Esophagus squamous epithelium (tissue), 5 donors: Measurements from ENCODE around the gene MICU2. TPM values are rescaled to one million over a fixed set of nuclear protein-coding genes. Genes with fewer than 3 reads are reported as not detected.

Experiments
- DNase-seq: peaks from one replicate; lab custom pipeline; 2025; lab: John Stamatoyannopoulos, UW
- H3K27ac ChIP-seq, 4 donors: fragments of 200-600 bp; sonication (generic); one replicate each; pipeline ENCODE4 v1.5.1; 2016 to 2019; ENCODE audit warnings: mild to moderate bottlenecking in 1 of 4
- H3K27me3 ChIP-seq, 4 donors: fragments of 200-600 bp; sonication (generic); 1 replicate in 3 of 4; 2 replicates in 1 of 4; pipeline versions ENCODE4 v1.5.1 to v1.6.0; 2017 to 2021; ENCODE audit warnings: antibody characterized with exemption in 1 of 4
- H3K36me3 ChIP-seq, 3 donors: fragments of 200-600 bp; sonication (generic); one replicate each; pipeline ENCODE4 v1.5.1; 2016 to 2019
- H3K4me1 ChIP-seq, 3 donors: fragments of 200-600 bp; sonication (generic); one replicate each; pipeline ENCODE4 v1.5.1; 2017 to 2019
- H3K4me3 ChIP-seq, 4 donors: fragments of 200-600 bp; sonication (generic); 1 replicate in 3 of 4; 2 replicates in 1 of 4; pipeline ENCODE4 v1.5.1; 2016 to 2019; ENCODE audit warnings: mild to moderate bottlenecking in 2 of 4, moderate library complexity in 1 of 4
- H3K9me3 ChIP-seq, 3 donors: fragments of 200-600 bp; sonication (generic); one replicate each; pipeline ENCODE4 v1.5.1; 2016 to 2019
- POLR2A ChIP-seq, 4 donors: fragments of 450-650 bp; IDR thresholded peaks; one replicate each; pipeline ENCODE4 v1.6.1; 2017; ENCODE audit warnings: antibody characterized with exemption in 4 of 4, mild to moderate bottlenecking in 4 of 4, moderate library complexity in 3 of 4
- WGBS, 2 donors: methylation state at CpG; one replicate each; pipeline ENCODE4 v1.1.5; 2018; 5-methylcytosine and 5-hydroxymethylcytosine counted together
- intact Hi-C: fragments of 100-400 bp; cut with DNase I; formaldehyde crosslinking; loops from one replicate; pipeline ENCODE4 v1.15.0; 2022
- total RNA-seq, 4 donors: library from RNA; depleted of rRNA; stranded (reverse); fragments of >200 nt; gene quantifications; one replicate each; pipeline ENCODE4 v1.1.0, GENCODE V29; 2016
- TF ChIP-seq, protein P1 (sequence below), 6 experiments: fragments of 450-650 bp in 4 of 6; fragments of 200-600 bp in 2 of 6; sonication (generic) in 2 of 6; IDR thresholded peaks; one replicate each; pipeline ENCODE4 v1.5.1; 2016 to 2019; ENCODE audit warnings: antibody characterized with exemption in 6 of 6, mild to moderate bottlenecking in 4 of 6, moderate library complexity in 4 of 6
- donor health status: DM: yes; HTN: yes; CAD: no.

Gene MICU2
- total RNA-seq, 4 donors from 2014 or later = 48.4 to 61.6 (median 51.9) TPM

DNA sequence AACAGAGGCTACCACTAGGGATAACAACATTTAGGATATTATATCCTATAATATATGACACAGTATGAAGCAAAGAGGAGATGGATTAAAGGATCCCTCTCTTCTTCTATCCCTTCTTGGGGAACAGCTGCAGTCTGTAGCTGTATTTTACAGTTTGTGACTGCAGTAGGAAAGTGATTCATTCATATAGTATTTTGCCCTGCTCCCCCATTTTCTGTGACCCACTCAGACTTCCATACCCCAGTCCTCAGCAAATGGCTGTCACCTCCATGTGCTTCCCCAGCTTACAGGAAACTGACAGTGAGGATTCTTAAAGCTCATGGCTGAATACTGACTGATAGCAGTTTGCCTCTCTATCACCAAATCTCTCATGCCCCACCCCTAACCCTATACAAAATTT lies 27.5 kb downstream of the MICU2 start:
- Histone ChIP-seq H3K36me3 (no peaks in the 10 kb centered on the region), H3K27ac (no peak overlapping the region), H3K4me3 (no peak overlapping the region), H3K9me3 (no peaks in the 10 kb centered on the region), H3K27me3 (no peaks in the 10 kb centered on the region), H3K4me1 (peaks cover 0 to 23% (median 0%) of the 10 kb centered on the region in 3 donors)
- no peak for DNase-seq
- TF ChIP-seq, protein P1, sequence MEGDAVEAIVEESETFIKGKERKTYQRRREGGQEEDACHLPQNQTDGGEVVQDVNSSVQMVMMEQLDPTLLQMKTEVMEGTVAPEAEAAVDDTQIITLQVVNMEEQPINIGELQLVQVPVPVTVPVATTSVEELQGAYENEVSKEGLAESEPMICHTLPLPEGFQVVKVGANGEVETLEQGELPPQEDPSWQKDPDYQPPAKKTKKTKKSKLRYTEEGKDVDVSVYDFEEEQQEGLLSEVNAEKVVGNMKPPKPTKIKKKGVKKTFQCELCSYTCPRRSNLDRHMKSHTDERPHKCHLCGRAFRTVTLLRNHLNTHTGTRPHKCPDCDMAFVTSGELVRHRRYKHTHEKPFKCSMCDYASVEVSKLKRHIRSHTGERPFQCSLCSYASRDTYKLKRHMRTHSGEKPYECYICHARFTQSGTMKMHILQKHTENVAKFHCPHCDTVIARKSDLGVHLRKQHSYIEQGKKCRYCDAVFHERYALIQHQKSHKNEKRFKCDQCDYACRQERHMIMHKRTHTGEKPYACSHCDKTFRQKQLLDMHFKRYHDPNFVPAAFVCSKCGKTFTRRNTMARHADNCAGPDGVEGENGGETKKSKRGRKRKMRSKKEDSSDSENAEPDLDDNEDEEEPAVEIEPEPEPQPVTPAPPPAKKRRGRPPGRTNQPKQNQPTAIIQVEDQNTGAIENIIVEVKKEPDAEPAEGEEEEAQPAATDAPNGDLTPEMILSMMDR (IDR thresholded peaks at IDR 0.05) = no peak
- TF ChIP-seq POLR2A (IDR thresholded peaks at IDR 0.05) = no peak
- intact Hi-C loops = no loop called here

DNA sequence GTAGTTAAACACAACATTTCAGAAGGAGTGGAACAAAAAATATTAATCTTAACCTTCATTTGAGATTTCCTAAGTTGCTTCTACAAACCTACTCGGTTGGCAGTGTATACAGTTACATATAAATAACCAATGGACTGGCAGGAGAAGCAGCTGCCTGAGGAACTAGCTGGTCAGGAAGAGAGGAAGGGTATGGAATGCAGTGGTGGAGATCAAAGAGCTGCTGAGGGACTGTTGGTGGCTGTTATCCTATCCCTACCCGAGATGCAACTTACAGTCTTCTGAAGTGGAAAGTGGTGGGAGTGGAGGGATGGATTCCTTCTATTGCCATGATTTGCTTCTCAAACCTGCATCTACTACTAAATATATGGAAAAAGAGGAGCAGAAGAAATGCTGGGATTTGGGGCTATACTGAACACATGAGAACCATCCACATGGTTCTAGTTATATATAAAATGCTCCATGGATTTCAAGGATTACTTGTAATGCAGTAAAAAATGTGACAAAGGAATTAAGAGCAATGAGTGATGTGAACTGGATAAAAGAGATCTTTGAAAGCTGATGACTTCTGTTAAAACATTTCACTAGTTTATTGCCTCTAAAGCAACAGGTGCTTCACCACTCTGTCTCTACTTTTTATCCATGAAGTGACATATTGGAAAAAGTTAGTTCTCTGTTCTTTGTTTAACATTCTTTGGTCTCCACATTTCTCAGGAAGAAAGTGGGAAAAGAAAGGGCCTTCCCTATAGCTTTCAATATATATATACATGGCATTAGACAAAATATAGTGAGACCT lies 29.9 kb downstream of the MICU2 start:
- no peak for TF ChIP-seq POLR2A (IDR thresholded peaks at IDR 0.05)
- TF ChIP-seq, protein P1 (IDR thresholded peaks at IDR 0.05) = no peak
- WGBS, 2 donors = 72 to 78% methylated on average over 2 of the region's 2 CpGs
- no peaks in the 10 kb centered on the region for H3K36me3 ChIP-seq
- peaks cover 0 to under 1% (median 0%) of the 10 kb centered on the region in 3 donors for H3K4me1 ChIP-seq
- no peaks in the 10 kb centered on the region for H3K9me3 ChIP-seq
- no peak for DNase-seq
- no peaks in the 10 kb centered on the region for H3K27me3 ChIP-seq
- no peak overlapping the region for H3K4me3 ChIP-seq
- intact Hi-C loops = no loop called here
- H3K27ac ChIP-seq = no peak overlapping the region

DNA sequence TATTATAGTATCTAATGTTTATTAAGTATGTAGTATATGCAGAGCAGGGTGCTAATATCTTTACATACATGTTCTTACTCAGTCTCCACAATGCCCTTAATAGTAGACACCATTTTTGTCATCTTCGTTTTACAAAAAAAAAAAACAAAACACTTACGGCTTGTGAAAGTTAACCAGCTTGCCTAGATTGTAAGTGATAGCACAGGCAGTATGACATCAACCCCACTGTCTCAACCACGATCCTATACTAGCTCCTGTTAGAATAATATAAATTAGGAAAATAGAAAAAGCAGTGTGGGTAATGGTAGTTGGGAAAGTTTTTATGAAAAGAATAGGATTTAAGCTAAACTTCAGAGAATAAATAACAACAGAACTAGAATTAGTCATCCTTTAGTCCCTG lies 34.3 kb downstream of the MICU2 start:
- peaks cover 0 to 20% (median under 1%) of the 10 kb centered on the region in 3 donors for H3K36me3 ChIP-seq
- no peak overlapping the region for H3K27ac ChIP-seq
- intact Hi-C loops = no loop called here
- WGBS, 2 donors = 90 to 98% methylated on average over 3 of the region's 3 CpGs
- TF ChIP-seq, protein P1 (IDR thresholded peaks at IDR 0.05) = no peak
- no peak for TF ChIP-seq POLR2A (IDR thresholded peaks at IDR 0.05)
- no peak overlapping the region for H3K4me3 ChIP-seq
- DNase-seq = no peak
- no peaks in the 10 kb centered on the region for H3K4me1 ChIP-seq
- no peaks in the 10 kb centered on the region for H3K9me3 ChIP-seq
- no peaks in the 10 kb centered on the region for H3K27me3 ChIP-seq

DNA sequence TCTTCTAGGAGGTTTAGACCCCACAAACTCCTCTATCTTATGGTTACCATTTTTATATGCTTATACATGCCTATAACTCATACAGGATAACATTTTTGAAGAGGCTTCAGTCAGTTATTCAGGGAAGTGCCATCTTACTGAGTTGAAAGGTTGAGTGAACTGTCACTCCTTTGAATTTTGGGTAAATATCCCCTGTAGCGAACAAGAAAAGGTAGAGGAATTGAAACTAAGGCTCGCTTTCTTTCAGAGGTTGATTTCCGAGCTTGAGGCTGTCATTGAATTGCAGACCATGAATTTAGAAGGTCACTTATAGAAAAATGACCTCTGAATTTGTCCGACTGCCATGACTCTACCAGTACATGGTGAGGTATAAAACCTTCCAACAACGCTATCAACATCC lies 35.1 kb downstream of the MICU2 start:
- no peak for DNase-seq
- TF ChIP-seq, protein P1 (IDR thresholded peaks at IDR 0.05) = no peak
- TF ChIP-seq POLR2A (IDR thresholded peaks at IDR 0.05) = no peak
- peaks cover 0 to 28% (median 4%) of the 10 kb centered on the region in 3 donors for H3K36me3 ChIP-seq
- no peaks in the 10 kb centered on the region for H3K27me3 ChIP-seq
- H3K4me1 ChIP-seq = no peaks in the 10 kb centered on the region
- no peak overlapping the region for H3K4me3 ChIP-seq
- 89 to 95% methylated on average over 5 of the region's 5 CpGs for WGBS, 2 donors
- intact Hi-C loops = no loop called here
- H3K27ac ChIP-seq = no peak overlapping the region
- H3K9me3 ChIP-seq = no peaks in the 10 kb centered on the region

DNA sequence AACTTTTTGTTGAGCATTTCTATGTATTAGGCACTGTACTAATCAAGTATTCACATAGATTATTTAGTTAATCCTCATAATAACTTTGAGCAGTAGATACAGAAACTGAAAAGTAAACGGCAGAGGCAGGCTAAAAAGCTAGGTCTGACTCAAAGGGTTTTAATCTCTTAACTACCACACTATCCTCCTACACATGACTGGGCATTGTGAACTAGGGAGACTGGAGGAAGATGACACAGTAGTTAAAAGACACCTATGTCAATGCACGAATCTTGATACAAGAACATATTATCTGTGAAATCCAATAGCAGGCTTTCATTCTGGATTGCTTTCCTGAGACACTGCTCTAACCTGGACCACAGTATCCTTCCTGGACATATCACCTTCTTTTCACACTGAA lies 36.3 kb downstream of the MICU2 start:
- no peaks in the 10 kb centered on the region for H3K4me1 ChIP-seq
- no peak overlapping the region for H3K4me3 ChIP-seq
- WGBS, 2 donors = 26 to 63% methylated on average over 2 of the region's 2 CpGs
- H3K36me3 ChIP-seq = peaks cover 0 to 39% (median 4%) of the 10 kb centered on the region in 3 donors
- H3K9me3 ChIP-seq = no peaks in the 10 kb centered on the region
- no peak overlapping the region for H3K27ac ChIP-seq
- DNase-seq = no peak
- no peak for TF ChIP-seq POLR2A (IDR thresholded peaks at IDR 0.05)
- TF ChIP-seq, protein P1 (IDR thresholded peaks at IDR 0.05) = no peak
- no peaks in the 10 kb centered on the region for H3K27me3 ChIP-seq
- intact Hi-C loops = no loop called here
